Brain pericyte (primary cell): ENCODE measurements around the gene GIN1.
A peak's percentile ranks its signal among the peaks of the same experiment; 100 is the strongest.
"Not testable (repeated sequence)": the region's sequence is repeated elsewhere in the genome, so short reads cannot be mapped to it uniquely, and the experiment has no call there.

Source experiments
- DNase-seq: peaks from one replicate; pipeline ENCODE4 v3.0.0-alpha.2; 2012; ENCODE audit warnings: low read depth, low spot score

Gene GIN1, protein sequence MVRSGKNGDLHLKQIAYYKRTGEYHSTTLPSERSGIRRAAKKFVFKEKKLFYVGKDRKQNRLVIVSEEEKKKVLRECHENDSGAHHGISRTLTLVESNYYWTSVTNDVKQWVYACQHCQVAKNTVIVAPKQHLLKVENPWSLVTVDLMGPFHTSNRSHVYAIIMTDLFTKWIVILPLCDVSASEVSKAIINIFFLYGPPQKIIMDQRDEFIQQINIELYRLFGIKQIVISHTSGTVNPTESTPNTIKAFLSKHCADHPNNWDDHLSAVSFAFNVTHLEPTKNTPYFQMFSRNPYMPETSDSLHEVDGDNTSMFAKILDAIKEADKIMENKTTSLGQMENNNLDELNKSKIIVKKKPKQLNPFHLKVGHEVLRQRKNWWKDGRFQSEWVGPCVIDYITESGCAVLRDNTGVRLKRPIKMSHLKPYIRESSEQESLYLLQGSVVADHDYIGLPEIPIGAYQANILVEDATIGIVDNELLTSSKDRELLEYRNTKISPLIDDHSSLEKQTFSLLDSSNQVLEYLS

DNA sequence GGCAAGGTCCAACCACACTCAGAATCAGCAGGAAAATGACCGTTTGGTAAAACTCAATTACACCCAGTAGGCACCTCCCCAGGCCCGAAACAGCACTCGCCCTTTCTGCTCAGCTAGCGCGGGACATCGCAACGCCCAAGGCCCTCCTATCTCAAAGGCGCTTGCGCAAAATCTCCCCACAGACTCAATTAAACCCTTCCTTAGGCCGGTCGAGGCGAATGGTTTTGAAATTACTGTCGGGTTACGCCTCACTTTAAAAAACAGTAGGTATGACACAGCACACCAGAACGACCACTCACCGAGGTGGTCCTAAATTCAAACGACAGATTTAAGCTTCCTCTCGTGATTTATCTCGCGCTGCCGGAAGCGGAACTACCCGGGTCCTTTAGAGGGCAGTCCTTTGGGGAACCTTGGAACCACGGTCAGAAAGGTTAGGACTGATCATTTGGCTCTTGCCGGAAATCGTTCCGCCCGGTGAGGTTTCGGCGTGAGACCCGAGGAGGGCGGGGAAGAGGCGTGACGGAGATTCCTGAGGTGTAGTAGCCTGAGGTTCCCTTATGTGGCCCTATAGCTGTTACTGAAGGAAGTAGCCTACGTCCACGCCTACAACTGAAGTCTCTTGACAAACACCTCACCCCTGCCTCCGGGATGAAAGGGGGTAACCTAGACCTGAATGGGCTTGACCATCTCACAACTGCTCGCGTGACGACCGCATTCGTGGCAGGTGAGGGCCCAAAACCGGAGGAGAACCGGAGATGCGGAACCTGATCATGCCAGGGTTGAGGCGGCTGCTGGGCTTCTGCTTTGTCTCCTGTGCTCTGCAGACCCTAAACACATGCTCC lies at the start of gene GIN1, which contains the start of gene PPIP5K2:
Gene GIN1, minus strand, starts transcription at position 374 of the 842 bp plus-strand sequence. CDS start 11,431 bp downstream, outside the sequence.
Gene PPIP5K2, plus strand, starts transcription at position 537 of the 842 bp plus-strand sequence. CDS start 9,289 bp downstream, outside the sequence.
- peak; percentile 93 for DNase-seq

DNA sequence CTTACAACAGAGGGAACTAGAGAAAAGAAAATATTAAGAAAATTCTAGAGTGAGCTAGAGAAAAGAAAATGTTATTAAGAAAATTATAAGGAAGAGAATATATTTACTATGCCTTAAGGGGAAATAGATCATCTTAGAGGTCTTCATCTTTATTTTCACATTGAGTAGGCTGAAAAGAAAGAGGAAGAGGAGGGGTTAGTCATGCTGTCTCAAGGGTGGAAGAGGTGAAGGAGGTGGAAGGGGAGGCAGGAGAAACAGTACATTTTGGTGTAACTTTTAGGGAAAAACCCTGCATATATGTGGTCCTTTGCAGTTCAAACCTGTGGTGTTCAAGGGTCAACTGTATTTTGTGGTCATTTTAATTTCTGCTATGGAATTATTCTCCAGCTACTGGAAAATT lies 46.8 kb upstream of the GIN1 start:
- no peak for DNase-seq

DNA sequence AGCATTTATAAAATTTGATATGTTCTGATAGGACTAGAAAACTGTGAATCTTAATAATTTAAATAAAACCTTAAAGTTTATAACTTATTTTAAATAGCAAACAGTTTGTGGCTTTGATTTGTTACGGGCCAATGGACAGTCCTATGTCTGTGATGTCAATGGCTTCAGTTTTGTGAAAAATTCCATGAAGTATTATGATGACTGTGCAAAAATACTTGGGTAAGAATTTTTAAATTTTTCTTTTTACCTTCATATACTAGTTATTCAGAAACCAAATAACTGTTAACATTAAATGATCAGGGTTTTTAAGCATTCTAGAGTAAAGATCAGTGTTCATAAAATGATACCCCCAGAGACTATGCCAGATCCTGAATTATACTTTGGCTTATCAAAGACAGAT lies 31.2 kb upstream of the GIN1 start:
- DNase-seq: no peak

DNA sequence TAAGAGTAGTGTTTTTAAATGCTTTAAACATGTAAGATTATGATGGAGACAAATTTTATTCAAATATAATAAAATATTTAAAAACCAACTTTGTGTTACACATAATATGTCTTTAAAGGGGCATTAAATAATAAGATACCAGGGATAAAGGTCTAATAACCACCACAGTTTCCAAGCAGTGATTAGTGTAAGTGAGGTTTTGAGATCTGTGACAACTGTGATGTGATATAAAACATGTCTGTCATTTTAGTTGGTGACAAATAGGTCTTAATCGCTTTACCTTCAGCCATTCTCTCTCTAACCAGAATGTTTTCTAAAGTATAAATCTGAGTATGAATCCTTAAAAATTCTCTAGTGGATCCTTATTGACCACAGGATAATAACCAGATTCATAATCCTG lies 28.3 kb upstream of the GIN1 start:
- no peak for DNase-seq

DNA sequence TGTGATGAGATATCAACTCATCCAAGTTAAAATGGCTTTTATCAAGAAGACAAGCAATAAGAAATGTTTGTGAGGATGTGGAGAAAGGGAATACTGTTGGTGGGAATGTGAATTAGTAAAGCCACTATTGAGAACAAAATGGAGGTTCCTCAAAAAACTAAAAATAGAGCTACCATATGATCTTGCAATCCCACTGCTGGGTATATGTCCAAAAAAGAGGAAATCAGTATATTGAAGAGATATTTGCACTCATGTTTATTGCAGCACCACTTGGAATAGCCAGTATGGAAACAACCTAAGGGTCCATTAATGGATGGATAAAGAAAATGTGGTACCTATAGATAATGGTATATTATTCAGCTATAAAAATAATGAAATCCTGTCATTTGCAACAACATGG lies 25.3 kb upstream of the GIN1 start:
- no peak for DNase-seq

DNA sequence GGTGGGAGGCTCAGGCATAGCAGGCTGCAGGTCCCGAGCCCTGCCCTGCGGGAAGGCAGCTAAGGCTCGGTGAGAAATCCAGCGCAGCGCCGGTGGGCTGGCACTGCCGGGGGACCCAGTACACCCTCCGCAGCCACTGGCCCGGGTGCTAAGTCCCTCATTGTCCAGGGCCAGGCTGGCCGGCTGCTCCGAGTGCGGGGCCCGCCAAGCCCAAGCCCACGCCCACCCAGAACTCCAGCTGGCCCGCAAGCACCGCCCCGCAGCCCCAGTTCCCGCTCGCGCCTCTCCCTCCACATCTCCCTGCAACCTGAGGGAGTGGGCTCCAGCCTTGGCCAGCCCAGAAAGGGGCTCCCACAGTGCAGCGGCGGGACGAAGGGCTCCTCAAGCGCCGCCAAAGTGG lies 22.2 kb upstream of the GIN1 start:
- DNase-seq: not testable (repeated sequence)

DNA sequence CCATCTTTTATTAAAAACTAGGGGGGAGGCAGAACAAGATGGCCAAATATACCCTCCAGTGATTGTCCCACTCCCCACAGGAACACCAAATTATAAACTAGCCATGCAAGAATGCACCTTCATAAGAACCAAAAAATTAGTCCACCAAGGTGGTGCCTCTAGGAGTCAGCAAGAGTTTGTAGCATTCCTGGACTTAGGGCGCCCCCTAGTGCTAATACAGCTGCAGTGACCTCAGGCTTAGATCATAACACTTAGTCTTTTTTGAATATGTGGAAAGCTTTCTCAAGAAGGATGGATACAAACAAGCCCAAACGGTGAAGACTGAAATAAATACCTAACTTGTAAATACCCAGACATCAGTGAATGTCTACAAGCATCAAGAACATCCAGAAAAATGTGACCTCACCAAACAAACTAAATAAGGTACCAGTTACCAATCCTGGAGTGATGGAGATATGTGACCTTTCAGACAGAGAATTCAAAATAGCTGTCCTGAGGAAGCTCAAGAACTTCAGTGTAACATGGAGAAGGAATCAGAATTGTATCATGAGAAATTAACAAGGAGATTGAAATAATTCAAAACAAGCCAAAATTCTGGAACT lies 19.4 kb upstream of the GIN1 start:
- peak; percentile 15 for DNase-seq

DNA sequence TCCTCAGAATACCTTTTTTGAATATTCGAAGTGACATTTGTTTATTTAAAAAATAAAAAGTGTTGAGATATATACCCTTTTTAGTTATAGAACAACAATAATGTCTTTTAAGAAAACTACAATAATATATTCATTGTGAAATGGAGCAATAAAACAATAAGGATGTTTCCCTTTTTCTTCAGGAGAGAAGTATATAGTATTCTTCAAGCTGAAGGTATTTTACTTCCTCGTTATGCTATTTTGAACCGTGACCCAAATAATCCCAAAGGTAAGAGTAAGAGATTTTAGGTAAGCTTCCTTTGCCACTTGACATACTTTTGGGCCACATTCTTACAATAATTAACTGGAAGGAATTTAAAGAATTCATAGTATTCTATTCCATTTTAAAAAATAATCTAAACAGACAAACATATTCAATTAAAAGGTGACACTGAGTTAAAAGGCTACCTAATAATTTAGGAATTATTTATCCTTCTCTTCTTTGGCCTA lies 18.3 kb upstream of the GIN1 start:
- no peak for DNase-seq

DNA sequence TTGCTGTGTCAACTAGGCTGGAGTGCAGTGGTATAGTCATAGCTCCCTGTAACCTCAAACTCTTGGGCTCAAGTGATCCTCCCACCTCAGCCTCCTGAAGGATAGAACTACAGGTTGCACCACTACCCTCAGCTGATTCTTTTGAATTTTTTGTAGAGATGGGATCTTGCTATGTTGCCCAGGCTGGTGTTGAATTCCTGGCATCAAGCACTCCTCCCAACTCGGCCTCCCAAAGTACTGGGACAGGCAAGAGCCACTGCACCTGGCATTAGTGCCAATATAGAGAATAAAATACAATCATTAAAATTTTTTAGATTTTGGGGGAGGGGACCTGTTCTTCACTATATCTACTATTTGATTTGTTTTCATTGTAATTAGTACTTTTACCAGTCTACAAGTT lies 15.5 kb upstream of the GIN1 start:
- DNase-seq: no peak

DNA sequence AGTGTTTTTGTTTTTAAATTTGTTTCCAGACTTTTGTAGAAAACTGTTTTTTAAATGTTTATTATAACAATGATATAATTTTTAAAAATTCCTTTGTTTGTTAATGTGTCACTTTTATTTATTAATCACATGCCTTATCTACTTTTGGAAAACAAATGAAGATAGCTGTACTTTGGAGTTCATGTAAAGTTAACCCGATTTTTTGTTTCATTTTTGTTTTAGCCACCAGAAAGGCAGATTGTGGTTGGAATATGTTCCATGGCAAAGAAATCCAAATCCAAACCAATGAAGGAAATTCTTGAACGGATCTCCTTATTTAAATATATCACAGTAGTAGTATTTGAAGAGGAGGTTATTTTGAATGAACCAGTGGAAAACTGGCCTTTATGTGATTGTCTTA lies 13.3 kb upstream of the GIN1 start:
- DNase-seq: no peak

DNA sequence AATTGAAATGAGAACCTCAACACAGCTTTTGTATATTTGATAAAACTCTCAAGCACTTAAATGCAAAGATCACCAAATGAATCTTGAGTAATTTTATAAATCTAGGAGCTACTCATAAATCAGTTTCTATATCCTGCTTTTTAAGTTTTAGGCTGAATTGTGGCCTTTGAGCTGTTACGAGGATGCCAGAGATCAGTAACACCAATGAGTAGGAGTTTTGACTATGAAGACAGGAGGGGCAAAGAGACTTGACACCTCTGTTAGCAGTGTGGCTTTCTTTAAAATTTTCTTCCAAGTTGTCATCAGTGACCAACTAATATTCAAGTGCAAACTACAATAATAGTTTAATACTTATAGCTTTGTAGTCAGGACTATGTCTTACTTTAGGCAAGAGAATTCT lies 12.7 kb upstream of the GIN1 start:
- no peak for DNase-seq

DNA sequence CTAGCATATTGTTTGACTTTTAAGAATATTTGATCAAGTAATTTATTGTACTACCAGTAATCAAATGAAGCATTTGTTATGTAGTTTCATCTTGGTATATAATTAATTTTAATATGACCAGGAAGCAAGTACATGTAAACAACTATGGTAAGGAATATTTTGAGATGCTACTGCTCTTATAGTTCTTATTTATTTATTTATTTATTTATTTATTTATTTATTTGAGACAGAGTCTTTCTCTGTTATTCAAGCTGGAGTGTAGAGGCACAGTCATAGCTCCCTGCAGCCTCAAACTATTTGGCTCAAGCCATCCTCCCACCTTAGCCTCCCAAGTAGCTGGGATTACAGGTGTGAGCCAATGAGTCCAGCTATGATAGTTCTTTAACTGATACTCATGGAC lies 8.3 kb upstream of the GIN1 start:
- no peak for DNase-seq

DNA sequence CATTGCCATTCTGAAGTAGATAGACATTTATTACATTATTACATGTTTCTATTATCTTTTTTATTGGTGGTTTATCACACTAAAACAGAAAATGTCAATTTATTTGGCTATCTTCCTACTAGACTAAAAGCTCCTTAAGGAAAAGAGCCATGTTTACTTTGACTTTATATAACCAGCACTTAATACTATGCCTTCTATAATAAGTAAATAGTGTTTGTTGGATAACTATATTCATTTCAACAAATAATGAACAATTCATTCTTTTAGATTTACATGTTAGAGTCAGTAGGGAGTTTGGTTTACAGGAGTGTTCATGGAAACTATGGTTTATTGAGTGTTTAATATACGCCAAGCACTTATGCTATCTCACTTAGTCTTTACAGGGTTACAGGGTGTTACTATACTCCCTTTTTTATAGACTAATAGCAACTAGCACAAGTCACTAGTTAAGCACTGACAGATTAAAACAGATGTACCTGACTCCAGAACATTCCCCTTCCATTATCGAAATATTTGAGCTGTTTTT lies 7.4 kb upstream of the GIN1 start:
- DNase-seq: no peak

DNA sequence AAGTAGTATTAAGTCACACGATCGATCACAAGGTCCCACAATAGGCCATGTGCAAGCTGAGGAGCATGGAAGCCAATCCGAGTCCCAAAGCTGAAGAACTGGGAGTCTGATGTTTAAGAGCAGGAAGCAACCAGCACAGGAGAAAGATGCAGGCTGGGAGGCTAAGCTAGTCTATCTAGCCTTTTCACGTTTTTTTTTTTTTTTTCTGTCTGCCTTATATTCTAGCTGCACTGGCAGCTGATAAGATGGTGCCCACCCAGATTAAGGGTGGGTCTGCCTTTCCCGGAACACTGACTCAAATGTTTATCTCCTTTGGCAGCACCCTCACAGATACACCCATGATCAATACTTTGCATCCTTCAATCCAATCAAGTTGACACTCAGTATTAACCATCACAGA lies 6.6 kb upstream of the GIN1 start:
- DNase-seq: no peak

DNA sequence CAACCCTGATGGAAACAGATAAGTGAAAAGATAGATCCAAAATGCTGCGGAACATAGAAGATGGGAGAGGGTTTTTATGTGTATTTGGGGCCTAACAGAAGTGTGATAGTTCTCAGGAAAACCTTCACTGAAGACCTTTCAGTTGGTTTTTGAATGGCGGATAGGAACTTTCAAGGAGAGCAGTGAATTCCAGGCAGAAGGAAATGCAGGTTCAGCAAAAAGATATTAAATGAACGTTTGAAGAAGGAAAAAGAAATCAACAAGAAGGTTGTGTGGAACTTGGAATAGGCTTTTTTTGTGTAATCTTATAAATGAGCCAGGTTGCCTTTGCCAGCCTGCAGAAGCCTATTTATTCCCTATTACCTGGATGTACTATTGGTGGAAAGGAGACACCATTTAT lies 2.3 kb upstream of the GIN1 start:
- no peak for DNase-seq

DNA sequence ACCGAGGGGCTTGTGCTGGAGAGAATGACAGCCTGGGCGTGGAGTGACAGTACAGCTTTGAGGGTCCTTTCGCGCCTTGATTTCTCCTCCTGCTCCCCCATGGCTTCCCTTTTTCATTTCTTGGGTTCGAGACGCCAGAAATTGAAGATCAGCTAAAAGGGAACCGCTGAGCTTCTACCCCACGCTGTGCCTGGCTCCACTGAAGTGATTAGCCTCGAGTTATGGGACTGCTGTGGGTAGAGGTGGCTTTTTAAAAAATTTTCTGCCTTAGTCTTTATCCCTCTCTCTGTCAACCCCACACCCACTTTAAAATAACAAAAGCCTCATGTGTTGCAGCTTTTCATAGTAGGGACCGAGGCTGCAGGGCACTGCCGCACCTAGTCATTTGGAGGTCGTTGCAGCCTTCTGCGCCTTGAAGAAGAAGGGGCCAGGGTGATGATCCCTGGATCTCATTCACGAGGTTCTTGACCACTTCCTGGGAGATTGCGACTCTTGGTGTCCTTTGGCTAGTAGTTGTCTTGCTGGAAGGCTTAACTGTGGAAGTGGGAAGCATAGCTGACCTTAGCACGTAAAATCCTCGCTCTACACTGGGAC lies 766 bp upstream of the GIN1 start:
- no peak for DNase-seq

DNA sequence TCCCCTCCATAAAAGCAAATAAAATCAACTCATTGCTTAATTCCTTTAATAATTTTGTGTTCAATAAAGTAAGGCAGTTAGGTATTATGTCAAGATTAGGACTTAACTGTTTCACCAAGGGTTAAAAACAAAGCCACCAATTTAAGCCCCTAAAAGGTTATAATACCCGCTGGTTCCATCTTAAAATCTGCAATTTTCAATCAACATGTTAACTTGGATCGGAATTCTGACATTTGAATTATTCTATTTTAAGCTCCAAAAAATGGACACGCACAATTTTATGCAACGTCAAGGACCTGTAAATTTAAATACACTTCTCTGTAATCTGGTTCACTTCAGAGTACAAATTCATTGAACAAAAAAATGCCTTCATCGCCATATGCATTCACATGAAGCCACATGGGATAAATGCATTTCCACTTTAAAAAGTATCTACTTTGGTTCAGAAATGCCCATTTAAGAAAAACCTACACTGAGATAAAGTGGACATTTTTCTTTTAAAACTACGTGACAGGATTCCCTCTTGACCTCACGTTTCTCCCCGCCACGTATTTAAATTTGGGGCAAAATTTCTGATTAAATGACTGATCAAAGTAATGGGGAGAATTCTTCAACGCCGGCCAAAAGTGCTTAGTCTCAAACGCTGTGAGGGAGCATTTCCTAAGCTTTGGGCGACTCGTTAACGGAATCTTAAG lies 721 bp downstream of the GIN1 start:
- no peak for DNase-seq

DNA sequence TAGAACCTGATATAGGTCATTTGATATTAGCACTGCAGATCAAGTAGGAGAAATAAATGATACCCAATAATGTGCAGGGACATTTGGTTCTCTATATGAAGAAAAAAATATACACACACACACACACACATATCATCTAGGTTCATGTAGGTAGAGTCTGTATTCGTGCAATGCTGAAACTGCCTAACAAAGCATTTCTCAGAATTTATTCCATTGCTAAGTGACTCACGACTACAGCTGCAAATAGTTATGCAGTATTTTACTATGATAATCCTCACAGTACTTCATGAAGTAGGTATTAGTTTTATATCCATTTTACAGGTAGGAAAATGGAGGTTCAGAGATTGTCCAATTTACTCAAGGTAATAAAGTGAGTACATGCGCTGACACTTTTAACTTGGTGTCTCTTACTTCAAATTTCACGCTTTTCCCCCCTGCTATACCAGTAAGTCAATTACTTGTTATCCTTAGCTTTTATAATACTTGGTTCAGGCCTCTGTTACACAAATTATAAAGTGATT lies 2.4 kb downstream of the GIN1 start:
- no peak for DNase-seq

DNA sequence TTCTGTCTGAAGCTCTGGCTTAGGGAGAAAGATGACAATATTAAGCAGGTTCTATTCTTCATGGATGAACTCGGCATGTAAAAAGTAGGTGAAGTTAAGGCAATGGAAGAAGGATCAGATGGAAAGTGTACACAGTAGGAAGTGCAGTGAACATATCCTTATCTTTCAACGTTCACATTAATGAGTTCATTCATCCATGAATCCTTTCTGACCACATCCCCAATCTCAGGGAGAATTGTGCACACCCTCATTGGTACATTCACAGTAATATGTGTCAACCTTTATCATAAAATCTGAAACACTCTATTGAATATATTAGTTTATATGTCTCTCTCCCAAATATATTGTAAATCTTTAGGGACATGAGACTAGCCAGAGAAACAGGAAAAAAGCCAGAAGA lies 5.5 kb downstream of the GIN1 start:
- no peak for DNase-seq

DNA sequence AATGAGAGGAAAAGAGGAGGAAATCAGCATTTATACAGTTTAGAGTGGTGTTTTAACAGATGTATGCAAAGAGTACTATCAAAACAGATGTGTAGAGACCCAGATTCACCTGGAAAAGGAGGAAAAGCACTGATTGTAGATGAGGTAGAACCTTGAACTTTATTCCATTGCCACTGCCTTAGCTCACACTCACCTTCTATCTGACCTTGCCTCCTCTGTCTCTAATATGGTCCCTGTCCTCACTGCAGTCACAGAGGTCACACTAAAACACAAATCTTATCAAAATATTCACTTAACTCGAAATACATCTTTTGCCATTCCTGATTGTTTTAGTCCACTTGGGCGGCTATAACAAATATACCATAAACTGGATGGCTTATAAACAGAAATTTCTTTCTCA lies 7.0 kb downstream of the GIN1 start:
- DNase-seq: no peak
